ENCODE results near the gene SH3GL2. TPM values are rescaled to one million over a fixed set of nuclear protein-coding genes. Genes with fewer than 3 reads are reported as not detected.

SH3GL2 gene
- not detected in 2 replicates for total RNA-seq (2012; rRNA removed)

GRCh38 chr9:17578911-17579793, at the start of gene SH3GL2:
Gene SH3GL2, plus strand, starts transcription at chr9:17579066.
- peak within 1 kb of the TSS; percentile 63 for H3K4me3 ChIP-seq (ENCODE audit: low read length)
- H3K9me3 ChIP-seq (replicated peaks; ENCODE audit: low read length) = no peaks in the 10 kb centered on the region
- H3K9ac ChIP-seq (ENCODE audit: low read depth, low read length) = no peak within 1 kb of the TSS
- peaks cover 70% of the 10 kb centered on the region for H3K27me3 ChIP-seq (ENCODE audit: control insufficient read depth, insufficient read depth, low read length)
- H3K36me3 ChIP-seq (ENCODE audit: insufficient read depth, low read length) = no peaks in the 10 kb centered on the region
- peak within 1 kb of the TSS; percentile 83 for H3K4me2 ChIP-seq (ENCODE audit: low read length)
- H3K4me1 ChIP-seq (ENCODE audit: control insufficient read depth, insufficient read depth, low read length) = peaks cover 7% of the 10 kb centered on the region

- Histone ChIP-seq H3K4me1 (ENCODE audit: control insufficient read depth, insufficient read depth, low read length) (no peaks in the 10 kb centered on the region), H3K9ac (ENCODE audit: low read depth, low read length) (no peak overlapping the region), H3K4me3 (ENCODE audit: low read length) (no peak overlapping the region), H3K27me3 (ENCODE audit: control insufficient read depth, insufficient read depth, low read length) (peaks cover 16% of the 10 kb centered on the region), H3K9me3 (replicated peaks; ENCODE audit: low read length) (no peaks in the 10 kb centered on the region), H3K36me3 (ENCODE audit: insufficient read depth, low read length) (no peaks in the 10 kb centered on the region), H3K4me2 (ENCODE audit: low read length) (peak overlapping the region; percentile 65)
These were observed 47.1 kb upstream of the SH3GL2 start for GRCh38 chr9:17531642-17532254.

DNA sequence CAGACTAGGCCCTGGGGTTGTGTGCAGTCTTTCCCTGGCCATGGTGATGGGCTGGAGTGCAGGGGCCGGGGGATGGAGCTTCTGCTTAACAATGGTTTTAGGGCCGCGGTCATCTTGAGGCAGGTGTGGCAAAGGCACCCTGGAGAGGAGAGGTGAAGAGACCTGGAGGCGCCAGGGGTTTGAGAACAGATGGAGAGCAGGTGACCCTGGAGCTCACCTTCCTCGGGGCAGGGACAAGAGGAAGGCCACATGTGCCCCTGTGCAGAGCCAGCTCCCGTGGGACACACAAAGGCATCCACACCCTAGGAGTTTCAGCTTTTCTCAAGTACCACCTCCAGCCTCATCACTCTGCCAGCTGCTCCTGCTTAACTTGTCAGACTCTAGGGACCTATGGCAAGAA, 46.4 kb upstream of the SH3GL2 start:
- Histone ChIP-seq H3K4me2 (ENCODE audit: low read length) (no peak overlapping the region), H3K9me3 (replicated peaks; ENCODE audit: low read length) (no peaks in the 10 kb centered on the region), H3K4me1 (ENCODE audit: control insufficient read depth, insufficient read depth, low read length) (no peaks in the 10 kb centered on the region), H3K4me3 (ENCODE audit: low read length) (no peak overlapping the region), H3K27me3 (ENCODE audit: control insufficient read depth, insufficient read depth, low read length) (peaks cover 16% of the 10 kb centered on the region), H3K9ac (ENCODE audit: low read depth, low read length) (no peak overlapping the region), H3K36me3 (ENCODE audit: insufficient read depth, low read length) (no peaks in the 10 kb centered on the region)

- Histone ChIP-seq H3K36me3 (ENCODE audit: insufficient read depth, low read length) (no peaks in the 10 kb centered on the region), H3K9me3 (replicated peaks; ENCODE audit: low read length) (no peaks in the 10 kb centered on the region), H3K4me1 (ENCODE audit: control insufficient read depth, insufficient read depth, low read length) (no peaks in the 10 kb centered on the region), H3K4me3 (ENCODE audit: low read length) (no peak overlapping the region), H3K9ac (ENCODE audit: low read depth, low read length) (no peak overlapping the region), H3K4me2 (ENCODE audit: low read length) (no peak overlapping the region), H3K27me3 (ENCODE audit: control insufficient read depth, insufficient read depth, low read length) (peaks cover 16% of the 10 kb centered on the region)
These were observed 43.7 kb upstream of the SH3GL2 start for GRCh38 chr9:17535176-17535575.

GRCh38 chr9:17536027-17536426, 42.8 kb upstream of the SH3GL2 start:
- no peaks in the 10 kb centered on the region for H3K9me3 ChIP-seq (replicated peaks; ENCODE audit: low read length)
- H3K4me1 ChIP-seq (ENCODE audit: control insufficient read depth, insufficient read depth, low read length) = no peaks in the 10 kb centered on the region
- H3K36me3 ChIP-seq (ENCODE audit: insufficient read depth, low read length) = no peaks in the 10 kb centered on the region
- H3K4me2 ChIP-seq (ENCODE audit: low read length) = no peak overlapping the region
- H3K27me3 ChIP-seq (ENCODE audit: control insufficient read depth, insufficient read depth, low read length) = peaks cover 16% of the 10 kb centered on the region
- H3K9ac ChIP-seq (ENCODE audit: low read depth, low read length) = no peak overlapping the region
- no peak overlapping the region for H3K4me3 ChIP-seq (ENCODE audit: low read length)

DNA sequence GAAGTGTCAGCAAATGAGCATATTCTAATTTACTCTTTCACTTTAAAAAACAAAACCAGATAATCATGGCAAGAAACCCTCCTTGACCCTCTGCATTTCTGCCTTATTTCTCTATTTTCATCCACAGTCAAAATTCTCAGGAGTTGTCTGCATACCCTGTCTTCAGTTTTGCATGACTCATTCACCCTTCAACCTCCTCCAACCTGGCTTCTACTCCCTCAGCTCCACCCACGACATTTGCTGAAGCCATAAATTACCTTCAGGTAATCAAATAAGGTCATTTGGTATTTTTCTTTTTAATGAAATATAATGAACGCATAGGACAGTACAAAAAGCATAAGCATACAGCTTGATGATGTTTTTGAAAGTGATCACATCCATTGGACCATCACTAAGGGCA, 27.8 kb upstream of the SH3GL2 start:
- Histone ChIP-seq H3K4me1 (ENCODE audit: control insufficient read depth, insufficient read depth, low read length) (no peaks in the 10 kb centered on the region), H3K27me3 (ENCODE audit: control insufficient read depth, insufficient read depth, low read length) (no peaks in the 10 kb centered on the region), H3K9me3 (replicated peaks; ENCODE audit: low read length) (no peaks in the 10 kb centered on the region), H3K4me3 (ENCODE audit: low read length) (no peak overlapping the region), H3K36me3 (ENCODE audit: insufficient read depth, low read length) (no peaks in the 10 kb centered on the region), H3K4me2 (ENCODE audit: low read length) (no peak overlapping the region), H3K9ac (ENCODE audit: low read depth, low read length) (no peak overlapping the region)

DNA sequence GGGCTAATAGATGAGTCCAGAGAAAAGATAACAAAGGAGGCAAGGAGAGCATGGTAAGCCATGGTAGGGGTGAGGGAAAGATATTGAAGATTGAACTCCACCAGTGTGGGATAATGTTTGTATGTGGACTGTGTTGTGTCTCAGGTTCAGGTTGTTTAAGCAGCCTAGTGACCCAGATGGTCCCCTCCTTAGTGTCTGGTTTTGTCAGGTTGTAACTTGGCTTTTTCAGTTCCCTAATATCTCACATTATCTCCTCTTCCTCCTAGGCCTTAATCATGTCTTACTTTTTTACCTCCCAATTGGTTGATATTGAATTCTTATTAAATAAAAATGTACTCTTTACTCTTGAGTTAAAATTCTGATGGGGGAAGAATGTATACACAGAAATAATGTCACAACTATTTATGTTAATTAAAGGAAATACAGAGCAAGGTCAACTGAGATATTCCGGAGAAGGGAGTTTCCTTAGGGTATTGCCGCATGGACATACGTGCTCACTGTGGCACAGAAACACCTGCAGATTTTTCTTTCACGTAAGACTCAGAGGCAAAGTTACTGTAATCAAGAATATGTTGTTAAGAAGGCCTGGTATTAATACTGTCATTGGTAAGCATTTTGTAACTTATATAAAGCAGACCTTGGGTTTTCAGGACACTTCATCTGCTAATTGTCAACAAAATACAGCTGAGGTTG, 23.4 kb upstream of the SH3GL2 start:
- no peak overlapping the region for H3K4me2 ChIP-seq (ENCODE audit: low read length)
- no peaks in the 10 kb centered on the region for H3K9me3 ChIP-seq (replicated peaks; ENCODE audit: low read length)

GRCh38 chr9:17556255-17556654, 22.6 kb upstream of the SH3GL2 start:
- H3K9ac ChIP-seq (ENCODE audit: low read depth, low read length) = no peak overlapping the region
- no peak overlapping the region for H3K4me2 ChIP-seq (ENCODE audit: low read length)
- no peaks in the 10 kb centered on the region for H3K4me1 ChIP-seq (ENCODE audit: control insufficient read depth, insufficient read depth, low read length)

More for the DNA sequence above, 23.4 kb upstream of the SH3GL2 start:
- peaks cover 5% of the 10 kb centered on the region for H3K27me3 ChIP-seq (ENCODE audit: control insufficient read depth, insufficient read depth, low read length)
- no peak overlapping the region for H3K9ac ChIP-seq (ENCODE audit: low read depth, low read length)
- no peak overlapping the region for H3K4me3 ChIP-seq (ENCODE audit: low read length)
- no peaks in the 10 kb centered on the region for H3K36me3 ChIP-seq (ENCODE audit: insufficient read depth, low read length)
- H3K4me1 ChIP-seq (ENCODE audit: control insufficient read depth, insufficient read depth, low read length) = no peaks in the 10 kb centered on the region

DNA sequence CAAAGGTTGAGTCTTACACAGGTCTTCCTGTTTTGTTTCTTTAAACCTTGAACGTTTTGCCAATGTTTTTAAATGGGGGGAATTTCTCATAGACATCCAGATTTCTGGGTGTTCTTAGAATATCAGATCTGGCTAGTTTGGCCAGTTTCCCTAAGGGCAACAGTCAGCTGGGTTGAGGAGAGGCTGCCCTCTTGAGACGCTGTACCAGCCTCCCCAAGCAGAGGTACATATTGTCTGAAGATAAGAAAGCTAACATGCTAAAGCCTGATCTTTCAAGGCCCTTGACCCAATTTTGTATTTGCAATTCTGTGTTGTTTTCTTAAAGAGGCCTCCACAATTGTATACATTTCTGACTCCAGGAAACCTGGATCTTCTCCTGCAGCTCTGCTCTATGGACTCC, 21.9 kb upstream of the SH3GL2 start:
- Histone ChIP-seq H3K27me3 (ENCODE audit: control insufficient read depth, insufficient read depth, low read length) (peaks cover 5% of the 10 kb centered on the region), H3K9ac (ENCODE audit: low read depth, low read length) (no peak overlapping the region), H3K4me1 (ENCODE audit: control insufficient read depth, insufficient read depth, low read length) (no peaks in the 10 kb centered on the region), H3K4me3 (ENCODE audit: low read length) (no peak overlapping the region), H3K9me3 (replicated peaks; ENCODE audit: low read length) (no peaks in the 10 kb centered on the region), H3K36me3 (ENCODE audit: insufficient read depth, low read length) (no peaks in the 10 kb centered on the region), H3K4me2 (ENCODE audit: low read length) (no peak overlapping the region)

More at GRCh38 chr9:17556255-17556654, 22.6 kb upstream of the SH3GL2 start:
- H3K9me3 ChIP-seq (replicated peaks; ENCODE audit: low read length) = no peaks in the 10 kb centered on the region
- H3K27me3 ChIP-seq (ENCODE audit: control insufficient read depth, insufficient read depth, low read length) = peaks cover 5% of the 10 kb centered on the region
- H3K36me3 ChIP-seq (ENCODE audit: insufficient read depth, low read length) = no peaks in the 10 kb centered on the region
- H3K4me3 ChIP-seq (ENCODE audit: low read length) = no peak overlapping the region

DNA sequence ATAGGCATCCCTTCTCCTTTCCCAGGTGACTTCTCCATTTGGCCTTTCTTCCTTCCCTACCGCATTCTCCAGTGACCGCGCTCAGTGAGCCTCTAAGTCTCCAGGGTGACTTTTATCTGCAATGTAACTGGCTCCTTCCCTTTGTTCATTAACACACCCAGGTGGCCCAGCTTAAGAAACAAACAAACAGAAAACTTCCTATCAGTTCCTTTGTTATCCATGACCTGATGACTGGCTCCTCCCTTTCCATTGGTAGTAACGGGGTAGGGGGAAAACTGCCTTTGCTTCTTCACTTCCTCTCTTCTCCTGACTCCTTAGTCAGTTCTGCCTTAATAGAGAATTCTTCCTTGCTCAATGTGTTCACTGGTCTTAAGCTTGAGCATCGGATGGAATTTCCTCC, 7.0 kb upstream of the SH3GL2 start:
- no peaks in the 10 kb centered on the region for H3K36me3 ChIP-seq (ENCODE audit: insufficient read depth, low read length)
- H3K4me2 ChIP-seq (ENCODE audit: low read length) = no peak overlapping the region
- H3K9ac ChIP-seq (ENCODE audit: low read depth, low read length) = no peak overlapping the region
- H3K4me3 ChIP-seq (ENCODE audit: low read length) = no peak overlapping the region
- H3K9me3 ChIP-seq (replicated peaks; ENCODE audit: low read length) = no peaks in the 10 kb centered on the region
- H3K27me3 ChIP-seq (ENCODE audit: control insufficient read depth, insufficient read depth, low read length) = peaks cover 14% of the 10 kb centered on the region
- H3K4me1 ChIP-seq (ENCODE audit: control insufficient read depth, insufficient read depth, low read length) = no peaks in the 10 kb centered on the region

DNA sequence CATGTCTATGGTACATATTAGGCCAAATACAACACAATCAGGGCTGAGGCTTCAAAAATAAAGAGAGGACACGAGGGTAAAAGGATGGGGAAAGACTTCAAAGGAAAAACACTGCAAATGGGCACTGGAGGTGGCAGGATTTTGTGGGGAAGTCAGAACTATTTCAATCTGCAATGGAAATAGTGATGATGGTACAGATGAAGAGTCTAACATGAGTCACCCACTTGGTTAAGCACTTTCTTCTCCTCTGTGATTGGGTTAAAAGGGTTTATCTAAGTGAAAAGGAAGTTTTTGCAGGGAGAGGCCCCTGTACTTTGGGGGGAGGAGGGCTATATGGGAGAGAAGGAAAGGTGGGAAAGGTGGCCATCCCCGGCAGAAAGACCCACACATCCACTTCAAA, 4.5 kb upstream of the SH3GL2 start:
- H3K9ac ChIP-seq (ENCODE audit: low read depth, low read length) = no peak overlapping the region
- H3K27me3 ChIP-seq (ENCODE audit: control insufficient read depth, insufficient read depth, low read length) = peaks cover 39% of the 10 kb centered on the region
- no peak overlapping the region for H3K4me2 ChIP-seq (ENCODE audit: low read length)
- H3K4me1 ChIP-seq (ENCODE audit: control insufficient read depth, insufficient read depth, low read length) = peaks cover 7% of the 10 kb centered on the region
- H3K9me3 ChIP-seq (replicated peaks; ENCODE audit: low read length) = no peaks in the 10 kb centered on the region
- no peak overlapping the region for H3K4me3 ChIP-seq (ENCODE audit: low read length)
- H3K36me3 ChIP-seq (ENCODE audit: insufficient read depth, low read length) = no peaks in the 10 kb centered on the region

All from skeletal muscle satellite cell (primary cell).